ENCODE results near the gene RPA3. TPM values are rescaled to one million over a fixed set of nuclear protein-coding genes. Genes with fewer than 3 reads are reported as not detected.

The RPA3 gene
- total RNA-seq, 1 donor from 2014 or later: 17.1 TPM

DNA sequence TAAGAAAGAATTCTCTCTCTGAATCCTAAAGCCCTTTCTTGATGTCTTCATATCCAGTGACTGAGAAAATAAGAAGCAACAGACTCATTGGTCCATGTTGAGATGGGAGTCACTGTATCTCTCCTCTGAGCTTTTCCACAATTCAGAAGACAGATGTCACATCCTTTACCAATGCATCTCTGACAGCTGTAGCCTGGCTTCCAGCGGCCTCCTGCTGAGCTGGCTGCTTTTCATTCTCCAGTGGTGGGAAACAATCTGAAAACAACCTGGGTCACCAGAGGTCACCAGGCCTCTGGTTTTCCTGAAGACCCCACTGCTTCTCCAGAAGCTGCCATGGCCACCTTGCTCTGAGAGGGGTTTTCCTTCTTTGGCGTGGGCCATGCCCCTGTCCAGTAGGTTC, 18.3 kb upstream of the RPA3 start:
- no peak for DNase-seq (ENCODE audit: low spot score in 2 of 2)

GRCh38 chr7:7732621-7733281, 14.3 kb upstream of the RPA3 start:
- no peak for FAIRE-seq
- DNase-seq (ENCODE audit: low spot score in 2 of 2): no peak

More for the DNA sequence above, 18.3 kb upstream of the RPA3 start:
- no peak for FAIRE-seq

GRCh38 chr7:7731732-7732131, 13.3 kb upstream of the RPA3 start:
- no peak for DNase-seq (ENCODE audit: low spot score in 2 of 2)
- no peak for FAIRE-seq

DNA sequence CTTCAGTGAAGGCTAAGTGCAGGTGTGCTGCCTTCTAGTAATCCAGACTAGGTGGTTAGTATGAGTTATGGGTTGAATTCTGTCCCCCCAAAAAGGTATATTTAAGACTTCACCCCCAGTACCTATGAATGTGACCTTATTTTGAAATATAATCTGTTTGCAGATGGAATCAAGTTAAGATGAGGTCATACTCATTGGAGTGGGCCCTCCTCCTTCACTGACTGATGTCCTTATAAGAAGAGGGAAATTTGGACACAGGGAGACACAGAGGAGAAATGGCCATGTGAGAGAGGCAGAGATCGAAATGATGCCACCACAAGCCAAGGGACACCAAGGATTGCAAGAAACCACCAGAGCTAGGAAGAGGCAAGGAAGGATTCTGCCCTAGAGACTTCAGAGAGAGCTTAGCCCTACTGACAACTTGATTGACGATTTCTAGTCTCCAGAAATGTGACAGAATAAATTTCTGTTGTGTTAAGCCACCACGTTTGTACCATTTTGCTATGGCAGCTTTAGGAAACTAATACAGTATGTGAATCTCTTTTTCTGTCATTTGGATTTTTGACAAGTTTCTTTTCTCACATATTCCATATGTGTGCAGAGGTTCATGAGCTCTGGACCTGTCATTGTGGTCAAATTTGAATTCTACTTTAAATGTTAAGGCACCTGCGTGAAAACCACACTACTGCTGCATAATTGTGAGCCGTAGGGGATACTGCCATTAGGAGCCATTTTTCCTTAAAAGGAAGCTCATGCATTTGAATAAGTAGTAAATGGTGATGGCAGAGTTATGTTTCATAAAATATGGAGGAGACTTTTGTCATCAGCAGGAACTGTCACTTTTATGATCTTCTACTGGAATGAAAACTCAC, 2.6 kb upstream of the RPA3 start:
- DNase-seq (ENCODE audit: low spot score in 2 of 2) (no peak), FAIRE-seq (no peak)

GRCh38 chr7:7720193-7720592, 1.8 kb upstream of the RPA3 start:
- no peak for DNase-seq (ENCODE audit: low spot score in 2 of 2)
- no peak for FAIRE-seq

GRCh38 chr7:7719236-7719635, 829 bp upstream of the RPA3 start:
- DNase-seq (ENCODE audit: low spot score in 2 of 2) (peak; percentile 17 to 30), FAIRE-seq (no peak)

DNA sequence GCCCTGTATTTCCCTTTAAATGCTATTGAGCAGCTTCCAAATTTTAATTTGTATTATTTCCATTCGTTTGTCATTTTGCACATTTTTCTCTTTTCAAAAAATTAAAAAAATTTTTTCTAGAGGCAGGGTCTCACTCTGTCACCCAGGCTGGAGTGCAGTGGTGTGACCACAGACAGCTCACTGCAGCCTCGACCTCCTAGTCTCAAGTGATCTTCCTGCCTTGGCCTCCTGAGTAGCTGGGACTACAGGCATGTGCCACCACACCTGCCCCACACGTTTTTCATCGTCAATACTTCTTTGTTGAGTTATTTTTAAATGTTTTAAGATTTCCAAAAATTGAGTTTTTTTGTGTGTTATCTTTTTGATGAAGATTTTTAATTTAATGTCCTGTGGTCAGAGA, 4.7 kb downstream of the RPA3 start:
- FAIRE-seq (no peak), DNase-seq (ENCODE audit: low spot score in 2 of 2) (no peak)

DNA sequence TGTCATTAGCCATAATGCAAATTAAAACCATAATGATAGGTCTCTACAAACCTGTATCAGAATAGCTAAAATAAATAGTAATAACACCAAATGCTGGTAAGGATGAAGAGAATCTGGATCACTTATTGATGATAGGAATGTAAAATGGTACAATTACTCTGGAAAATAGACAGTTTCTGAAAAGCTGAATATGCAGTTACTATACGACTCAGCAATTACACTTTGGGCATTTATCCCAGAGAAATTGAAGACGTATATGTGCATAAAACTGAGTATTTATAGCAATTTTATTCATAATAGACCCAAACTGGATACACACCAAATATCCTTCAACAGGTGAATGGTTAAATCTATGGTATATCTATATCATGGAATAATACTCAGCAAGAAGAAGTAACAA, 7.9 kb downstream of the RPA3 start:
- no peak for FAIRE-seq

GRCh38 chr7:7709291-7709690, 9.1 kb downstream of the RPA3 start:
- no peak for FAIRE-seq
- no peak for DNase-seq (ENCODE audit: low spot score in 2 of 2)

More for the DNA sequence above, 7.9 kb downstream of the RPA3 start:
- DNase-seq (ENCODE audit: low spot score in 2 of 2): no peak

DNA sequence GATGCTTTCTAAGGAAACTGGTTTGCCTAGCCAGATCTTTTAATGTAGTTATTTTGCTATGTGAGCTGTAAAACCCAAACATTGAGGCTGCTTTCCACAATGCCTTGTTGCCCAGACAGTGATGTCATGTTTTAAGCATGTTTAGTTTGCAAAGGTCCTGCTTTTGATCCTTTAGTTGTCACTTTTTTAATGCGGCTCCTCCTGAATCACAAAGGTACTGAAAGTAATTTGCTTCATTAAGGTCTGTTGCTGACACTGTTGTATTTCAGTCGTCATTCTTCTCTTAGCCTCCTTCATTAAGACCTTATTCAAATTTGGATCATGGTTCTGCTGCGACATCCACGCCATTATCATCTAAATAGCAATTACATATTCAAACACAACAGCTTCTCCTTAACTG, 10.6 kb downstream of the RPA3 start:
- DNase-seq (ENCODE audit: low spot score in 2 of 2): no peak
- no peak for FAIRE-seq

GRCh38 chr7:7707246-7707645, 11.2 kb downstream of the RPA3 start:
- DNase-seq (ENCODE audit: low spot score in 2 of 2) (no peak), FAIRE-seq (no peak)

DNA sequence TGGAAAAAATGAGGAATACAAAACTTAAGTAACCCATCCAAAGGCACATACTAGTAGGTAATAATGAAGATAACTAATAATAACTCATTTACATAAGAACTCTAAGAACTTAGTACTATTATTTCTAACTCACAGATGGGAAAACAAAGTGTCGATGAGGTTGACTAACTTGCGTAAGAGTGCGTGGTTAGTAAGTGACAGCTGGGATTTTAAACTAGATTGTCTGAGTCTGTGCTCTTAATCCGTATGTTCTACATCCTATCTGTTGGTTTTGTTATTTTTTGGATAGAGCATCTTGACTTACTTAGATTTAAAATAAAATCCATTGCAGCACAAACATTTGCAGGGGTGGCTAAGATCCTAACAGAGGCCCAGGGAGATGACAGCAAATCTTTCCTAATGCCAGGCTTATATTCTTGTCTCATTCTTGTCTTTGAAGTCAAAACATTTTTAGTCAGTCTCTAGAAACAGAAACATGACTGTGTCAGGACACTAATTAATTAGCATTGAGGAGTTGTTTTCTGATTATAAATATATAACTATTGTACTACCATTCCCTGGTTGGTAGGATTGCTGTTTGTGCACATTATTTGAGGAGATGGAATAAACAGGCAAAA, 11.7 kb downstream of the RPA3 start:
- DNase-seq (ENCODE audit: low spot score in 2 of 2) (no peak), FAIRE-seq (no peak)

DNA sequence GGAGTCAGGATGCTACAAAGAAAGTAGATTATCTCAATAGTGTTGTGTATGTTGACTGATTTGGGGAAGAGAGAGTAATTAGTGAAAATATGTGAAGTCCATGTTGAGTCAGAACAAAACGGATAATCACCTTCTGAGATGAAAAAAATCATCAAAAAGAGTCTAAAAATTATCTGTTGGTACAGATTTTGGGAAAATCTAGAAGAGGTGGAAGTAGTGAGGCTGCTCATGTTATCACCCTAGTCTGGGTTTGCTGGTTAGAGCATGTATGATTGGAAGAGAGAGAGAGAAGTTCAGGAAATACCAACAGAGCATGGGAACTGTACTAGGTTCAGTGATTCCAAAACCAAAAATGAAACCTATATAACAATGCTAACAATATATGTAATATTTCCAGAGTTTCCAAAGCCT, 12.3 kb downstream of the RPA3 start:
- DNase-seq (ENCODE audit: low spot score in 2 of 2) (no peak), FAIRE-seq (no peak)

DNA sequence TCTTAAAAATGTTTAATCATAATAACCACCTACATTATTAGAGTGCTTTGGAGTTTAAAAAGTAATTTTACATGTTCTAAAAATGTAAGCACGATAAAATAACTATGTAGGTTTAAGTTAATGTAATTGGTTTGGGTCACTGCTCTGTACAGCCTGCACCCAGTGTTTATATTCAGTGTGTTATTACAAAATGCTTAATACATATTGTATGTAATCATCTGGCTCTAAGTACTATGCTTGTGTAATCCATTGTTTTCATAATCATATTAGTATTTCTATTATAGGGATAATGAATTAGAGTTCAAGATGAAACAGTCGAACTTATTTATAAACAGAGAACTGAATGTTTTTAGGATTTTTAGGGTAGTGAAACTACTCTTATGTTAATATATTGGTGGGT, 13.1 kb downstream of the RPA3 start:
- no peak for FAIRE-seq
- DNase-seq (ENCODE audit: low spot score in 2 of 2): no peak

DNA sequence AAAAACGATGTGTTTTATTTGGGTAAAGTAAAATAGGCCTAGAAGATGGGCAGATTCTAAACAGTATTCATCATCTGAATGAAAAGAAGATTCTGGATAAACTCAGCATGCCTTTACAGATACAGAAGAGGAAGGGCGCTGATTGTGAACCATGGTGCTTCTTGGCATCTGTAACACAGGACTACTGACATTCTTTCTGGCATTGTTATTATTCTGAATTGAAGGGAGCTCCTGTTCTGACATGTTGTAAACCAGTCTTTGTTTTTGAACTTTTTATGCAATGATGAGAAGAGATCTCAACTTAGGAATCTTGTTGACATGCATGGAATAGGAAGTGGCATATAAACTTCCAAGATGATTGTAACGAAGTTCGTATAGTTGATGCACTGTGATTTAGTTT, 13.5 kb downstream of the RPA3 start:
- DNase-seq (ENCODE audit: low spot score in 2 of 2): no peak
- FAIRE-seq: no peak

DNA sequence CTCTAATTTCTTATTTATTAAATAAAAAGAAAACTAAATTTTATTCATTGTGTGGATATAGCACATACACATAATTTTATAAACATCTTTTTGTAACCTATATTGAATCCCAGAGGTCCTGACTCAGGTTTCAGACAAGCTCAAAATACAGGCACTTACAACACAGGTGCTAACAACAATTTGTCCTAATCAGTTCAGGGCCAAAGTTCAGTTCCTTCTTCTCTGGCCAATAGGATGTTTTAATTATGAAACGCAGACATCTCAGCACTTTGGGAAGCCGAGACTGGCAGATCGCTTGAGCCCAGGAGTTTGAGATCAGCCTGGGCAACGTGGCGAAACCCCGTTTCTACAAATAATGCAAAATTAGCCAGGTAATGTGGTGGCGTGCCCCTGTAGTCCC, 15.0 kb downstream of the RPA3 start:
- no peak for DNase-seq (ENCODE audit: low spot score in 2 of 2)
- FAIRE-seq: no peak

- no peak for FAIRE-seq
- no peak for DNase-seq (ENCODE audit: low spot score in 2 of 2)
These were observed 15.6 kb downstream of the RPA3 start for GRCh38 chr7:7702826-7703225.

DNA sequence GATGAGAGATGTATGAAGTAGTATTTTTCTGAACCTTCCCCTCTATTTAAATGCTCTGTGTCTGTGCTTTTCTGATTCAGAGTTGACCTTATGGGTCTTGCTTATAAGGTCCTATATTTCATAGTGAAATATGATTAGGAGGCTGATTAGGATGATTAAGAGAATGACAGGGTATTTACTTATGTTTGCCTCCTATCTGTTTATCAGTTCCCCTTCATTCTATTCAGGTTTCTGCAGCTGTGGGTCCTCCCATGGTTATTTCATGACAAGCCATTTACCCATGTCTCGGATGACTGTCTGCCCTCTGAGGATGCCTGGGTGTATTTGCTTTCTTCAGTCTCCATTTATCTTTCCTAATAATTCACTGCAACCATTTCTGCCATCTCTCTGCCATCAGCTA, 16.9 kb downstream of the RPA3 start:
- no peak for FAIRE-seq
- DNase-seq (ENCODE audit: low spot score in 2 of 2): no peak

GRCh38 chr7:7699970-7700369, 18.4 kb downstream of the RPA3 start:
- DNase-seq (ENCODE audit: low spot score in 2 of 2): no peak
- no peak for FAIRE-seq

DNA sequence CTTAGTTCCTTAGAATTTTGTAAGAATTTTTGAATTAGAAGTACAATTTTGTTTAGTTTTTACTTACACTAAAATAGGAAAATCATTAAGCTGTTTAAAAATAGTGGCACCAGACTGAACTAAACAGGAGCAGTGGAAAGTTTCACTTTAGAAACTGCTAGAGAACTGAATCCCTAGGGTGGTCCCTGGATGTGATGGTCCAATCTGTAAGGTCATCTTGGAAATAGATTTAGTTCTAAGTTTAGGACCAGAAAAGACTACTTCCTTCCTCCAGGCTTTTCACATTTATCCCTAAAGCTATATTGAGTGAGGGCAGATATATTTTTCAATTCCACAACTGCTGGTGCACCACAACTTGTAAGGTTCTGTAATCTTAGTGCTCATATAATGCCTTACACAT, 19.0 kb downstream of the RPA3 start:
- FAIRE-seq (no peak), DNase-seq (ENCODE audit: low spot score in 2 of 2) (no peak)

GRCh38 chr7:7698930-7699329, 19.5 kb downstream of the RPA3 start:
- FAIRE-seq (no peak), DNase-seq (ENCODE audit: low spot score in 2 of 2) (no peak)

All from frontal cortex (tissue), 4 donors.